Transverse colon (tissue), 4 donors: ENCODE results near the gene PPP4C. TPM values are rescaled to one million over a fixed set of nuclear protein-coding genes. Genes with fewer than 3 reads are reported as not detected.
"Not testable (repeated sequence)": the region's sequence is repeated elsewhere in the genome, so short reads cannot be mapped to it uniquely, and the experiment has no call there.

Experiments
- DNase-seq: peaks from one replicate; pipeline ENCODE4 v3.0.0-alpha.2; 2019
- H3K27ac ChIP-seq, 4 donors: fragments of 200-600 bp; sonication (generic); 2 replicates each; pipeline ENCODE4 v1.5.1; 2016 to 2018; ENCODE audit warnings: inconsistent platforms in 4 of 4
- H3K27me3 ChIP-seq: fragments of 200-600 bp; sonication (generic); 2 replicates; pipeline ENCODE4 v1.5.1; 2017; ENCODE audit warnings: inconsistent platforms
- H3K36me3 ChIP-seq, 4 donors: fragments of 200-600 bp; sonication (generic); 2 replicates each; pipeline ENCODE4 v1.5.1; 2017 to 2019; ENCODE audit warnings: inconsistent platforms in 4 of 4
- H3K4me1 ChIP-seq, 4 donors: fragments of 200-600 bp; sonication (generic); 2 replicates each; pipeline ENCODE4 v1.5.1; 2017 to 2020; ENCODE audit warnings: inconsistent platforms in 4 of 4
- H3K4me3 ChIP-seq, 4 donors: fragments of 200-600 bp; sonication (generic); 1 replicate in 1 of 4; 2 replicates in 3 of 4; pipeline versions ENCODE4 v1.5.1 to v1.6.1; 2017 to 2019; ENCODE audit warnings: inconsistent platforms in 4 of 4
- H3K9me3 ChIP-seq, 2 donors: fragments of 200-600 bp; sonication (generic); 2 replicates each; pipeline ENCODE4 v1.5.1; 2017 to 2019; ENCODE audit warnings: inconsistent platforms in 2 of 2
- CTCF ChIP-seq, 5 experiments: fragments of 200-600 bp in 3 of 5; fragments of 450-650 bp in 2 of 5; sonication (generic) in 3 of 5; IDR thresholded peaks; 1 replicate in 2 of 5; 2 replicates in 3 of 5; pipeline ENCODE4 v1.5.1; 2016 to 2017; ENCODE audit warnings: antibody characterized with exemption in 5 of 5, inconsistent platforms in 3 of 5, mild to moderate bottlenecking in 2 of 5, moderate library complexity in 1 of 5
- EP300 ChIP-seq: sonication (generic); formaldehyde crosslinking; IDR thresholded peaks from one replicate; pipeline ENCODE4 v1.6.1; 2017; ENCODE audit warnings: antibody characterized with exemption, low read depth
- POLR2A ChIP-seq: fragments of 450-650 bp; IDR thresholded peaks from one replicate; pipeline ENCODE4 v1.6.1; 2016; ENCODE audit warnings: antibody characterized with exemption, mild to moderate bottlenecking, moderate library complexity
- POLR2AphosphoS5 ChIP-seq, 3 donors: sonication (generic); formaldehyde crosslinking; IDR thresholded peaks; one replicate each; pipeline ENCODE4 v1.6.1; 2016; ENCODE audit warnings: antibody characterized with exemption in 3 of 3
- WGBS, 2 donors: methylation state at CpG; one replicate each; pipeline ENCODE4 v1.1.5; 2018; ENCODE audit warnings: low coverage in 1 of 2; 5-methylcytosine and 5-hydroxymethylcytosine counted together
- in situ Hi-C, 4 donors: fragments of 200-750 bp; cut with MboI; loops; one replicate each; pipeline versions ENCODE4 v1.15.0 to v1.15.1; 2017; ENCODE audit warnings: low sequenced_read_pairs in 3 of 4, low pct_ligation_motif_present in 1 of 4, low pct_unique_long_range_greater_than_20kb in 1 of 4
- intact Hi-C: fragments of 100-400 bp; cut with DNase I; formaldehyde crosslinking; loops from one replicate; pipeline ENCODE4 v1.15.1; 2023; ENCODE audit warnings: low total_unique reads
- total RNA-seq, 4 donors: library from RNA; depleted of rRNA; stranded (reverse); fragments of >200 nt; gene quantifications; one replicate each; pipeline ENCODE4 v1.1.0, GENCODE V29; 2016

The PPP4C gene
- total RNA-seq, 4 donors from 2014 or later: 17.7 to 92.3 (median 74.3) TPM

GRCh38 chr16:30121741-30122571 is 46.2 kb downstream of the PPP4C start:
- Histone ChIP-seq H3K9me3 (no peaks in the 10 kb centered on the region), H3K4me1 (peaks cover 14 to 63% (median 45%) of the 10 kb centered on the region in 4 donors), H3K27ac (peak overlapping the region; percentile 94 to 98 (median 97))

DNA sequence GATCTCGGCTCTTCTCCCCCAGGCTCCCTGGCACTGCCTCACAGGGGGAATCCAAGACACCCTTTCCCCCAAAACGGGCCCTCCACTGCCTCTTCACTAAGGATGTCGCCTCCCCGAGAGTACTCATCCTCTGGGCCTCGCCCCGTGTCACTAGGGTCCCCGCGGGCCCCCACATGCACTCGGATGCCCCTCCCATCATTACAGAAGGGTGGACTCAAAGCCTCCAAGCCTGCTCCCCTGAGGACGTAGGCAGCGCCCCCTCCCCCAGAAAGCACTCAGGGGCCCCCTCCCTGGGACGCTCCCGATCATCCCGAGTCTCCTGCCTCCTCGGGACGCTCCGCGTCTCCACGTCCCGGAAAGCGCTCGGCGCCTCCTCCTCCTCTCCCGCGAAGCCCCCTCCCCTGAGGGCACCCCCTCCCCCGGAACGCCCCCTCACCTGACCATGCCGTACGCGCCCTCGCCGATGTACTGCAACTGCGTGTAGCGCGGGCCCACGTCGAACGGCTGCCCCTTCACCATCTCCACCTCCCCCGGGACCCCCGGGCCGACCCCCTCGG is 46.9 kb downstream of the PPP4C start:
- intact Hi-C loops: no loop called here
- in situ Hi-C loops: loop anchor here in 2 of 4 donors (25.0 kb wide), 1 partner anchor 290 kb away; the partner anchor contains the start of gene ZNF771 (in 2 of the 2)
- peaks cover 0 to 14% (median 6%) of the 10 kb centered on the region in 4 donors for H3K36me3 ChIP-seq
- peak overlapping the region; percentile 94 to 98 (median 97) for H3K27ac ChIP-seq
- peak overlapping the region; percentile 69 to 97 (median 84) for H3K4me3 ChIP-seq
- H3K9me3 ChIP-seq: no peaks in the 10 kb centered on the region
- DNase-seq: no peak
- no peaks in the 10 kb centered on the region for H3K27me3 ChIP-seq
- peaks cover 14 to 57% (median 45%) of the 10 kb centered on the region in 4 donors for H3K4me1 ChIP-seq
- 1% methylated on average over 27 of the region's 42 CpGs; no CpG with 5 or more reads in 1 of the 2 donors for WGBS, 2 donors
- no peak for TF ChIP-seq EP300
- no peak for TF ChIP-seq POLR2AphosphoS5 (IDR thresholded peaks at IDR 0.05)
- peak; percentile 22 for TF ChIP-seq POLR2A

More at GRCh38 chr16:30121741-30122571, 46.2 kb downstream of the PPP4C start:
- 35 to 47% methylated on average over 2 to 30 of the region's 31 CpGs for WGBS, 2 donors
- Histone ChIP-seq H3K27me3 (no peaks in the 10 kb centered on the region), H3K4me3 (peak overlapping the region; percentile 69 to 97 (median 84)), H3K36me3 (peaks cover 0 to 19% (median 8%) of the 10 kb centered on the region in 4 donors)
- TF ChIP-seq POLR2A (peak; percentile 4), EP300 (no peak), POLR2AphosphoS5 (IDR thresholded peaks at IDR 0.05) (peak in 1 of 3 donors; percentile 45)
- intact Hi-C loops: no loop called here
- DNase-seq: peak; percentile 48
- in situ Hi-C loops: loop anchor here in 2 of 4 donors (25.0 kb wide), 1 partner anchor 290 kb away; the partner anchor contains the start of gene ZNF771 (in 2 of the 2)

DNA sequence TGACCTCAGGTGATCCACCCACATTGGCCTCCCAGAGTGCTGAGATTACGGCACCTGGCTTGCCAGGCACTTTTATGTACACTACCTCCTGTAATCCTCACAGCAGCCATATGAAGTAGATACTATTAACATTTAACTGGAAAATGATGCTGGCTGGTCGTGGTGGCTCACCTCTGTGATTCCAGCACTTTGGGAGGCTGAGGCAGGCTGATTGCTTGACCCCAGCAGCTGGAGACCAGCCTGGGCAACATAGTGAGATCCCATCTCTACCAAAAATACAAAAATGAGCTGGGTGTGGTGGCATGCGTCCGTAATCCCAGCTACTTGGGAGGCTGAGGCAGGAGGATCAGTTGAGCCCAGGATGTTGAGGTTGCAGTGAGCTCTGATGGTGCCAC is 49.2 kb downstream of the PPP4C start:
- DNase-seq: no peak
- 80 to 100% methylated on average over 1 to 4 of the region's 4 CpGs for WGBS, 2 donors
- no peak for TF ChIP-seq POLR2A
- TF ChIP-seq CTCF (IDR thresholded peaks at IDR 0.05): no peak
- no peak for TF ChIP-seq POLR2AphosphoS5 (IDR thresholded peaks at IDR 0.05)
- TF ChIP-seq EP300: no peak
- Histone ChIP-seq H3K9me3 (no peaks in the 10 kb centered on the region), H3K36me3 (no peaks in the 10 kb centered on the region), H3K4me1 (peaks cover 11 to 39% (median 34%) of the 10 kb centered on the region in 4 donors), H3K27me3 (no peaks in the 10 kb centered on the region), H3K4me3 (no peak overlapping the region), H3K27ac (peak overlapping the region; percentile 94 to 98 (median 97))
- in situ Hi-C loops: loop anchor here in 2 of 4 donors (25.0 kb wide), 1 partner anchor 287 kb away; the partner anchor contains the start of gene ZNF771 (in 2 of the 2)
- intact Hi-C loops: no loop called here

GRCh38 chr16:30125690-30126089 is 49.9 kb downstream of the PPP4C start:
- intact Hi-C loops, H3K27me3 ChIP-seq, DNase-seq, in situ Hi-C loops, H3K9me3 ChIP-seq, H3K36me3 ChIP-seq, H3K4me3 ChIP-seq, H3K27ac ChIP-seq: not testable (repeated sequence)
- 86% methylated on average over 9 of the region's 9 CpGs for WGBS, 2 donors
- H3K4me1 ChIP-seq: peaks cover 9 to 34% (median 29%) of the 10 kb centered on the region in 4 donors

DNA sequence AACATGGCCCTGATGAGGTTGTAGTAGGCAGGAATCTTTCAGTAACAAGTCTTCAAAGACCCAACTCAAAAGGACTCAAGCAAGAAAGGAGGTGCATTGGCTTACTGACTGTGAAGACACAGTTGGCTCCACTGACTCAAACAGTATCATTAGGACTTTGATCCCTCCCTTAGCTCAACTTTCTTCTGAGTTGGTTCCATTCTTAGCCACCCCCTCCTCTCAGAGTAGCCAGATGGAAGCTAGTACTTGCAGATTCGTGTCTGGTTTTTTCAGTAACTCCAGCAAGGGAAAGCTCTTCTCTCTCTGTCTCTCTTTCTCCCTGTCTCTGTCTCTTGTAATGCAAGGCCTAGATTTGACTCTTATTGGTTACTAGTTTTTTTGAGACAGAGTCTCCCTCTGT is 52.2 kb downstream of the PPP4C start:
- DNase-seq: no peak
- no peaks in the 10 kb centered on the region for H3K9me3 ChIP-seq
- H3K36me3 ChIP-seq: no peaks in the 10 kb centered on the region
- intact Hi-C loops: no loop called here
- no peaks in the 10 kb centered on the region for H3K27me3 ChIP-seq
- H3K27ac ChIP-seq: no peak overlapping the region
- in situ Hi-C loops: no loop called here
- TF ChIP-seq EP300 (no peak), CTCF (IDR thresholded peaks at IDR 0.05) (no peak), POLR2A (no peak), POLR2AphosphoS5 (IDR thresholded peaks at IDR 0.05) (no peak)
- no peak overlapping the region for H3K4me3 ChIP-seq
- 87% methylated on average over 1 of the region's 1 CpG; no CpG with 5 or more reads in 1 of the 2 donors for WGBS, 2 donors
- H3K4me1 ChIP-seq: peaks cover 0 to 16% (median 13%) of the 10 kb centered on the region in 4 donors
